ENCODE data around the gene SLC17A9. TPM values are rescaled to one million over a fixed set of nuclear protein-coding genes. Genes with fewer than 3 reads are reported as not detected.

SLC17A9 gene
- total and polyA plus RNA-seq, 2 experiments from 2014 or later, result 11.1 to 23.2 TPM

DNA sequence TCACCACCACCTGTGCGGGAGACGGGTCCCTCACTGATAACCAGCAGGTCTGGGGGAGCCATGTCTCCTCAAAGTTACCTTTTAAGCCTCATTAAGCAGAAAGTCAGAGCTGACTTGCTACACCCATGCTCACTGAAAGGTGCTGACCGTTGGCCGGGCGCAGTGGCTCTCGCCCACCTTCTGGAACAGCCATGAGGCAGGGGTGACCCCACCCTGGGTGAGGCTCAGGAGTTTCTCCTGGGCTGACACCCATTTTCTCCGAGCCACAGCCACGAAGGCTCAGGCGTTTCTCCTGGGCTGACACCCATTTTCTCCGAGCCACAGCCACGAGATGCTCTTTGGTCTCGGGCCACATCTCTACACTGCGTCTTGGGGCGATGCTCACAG, 44.1 kb downstream of the SLC17A9 start:
- peaks cover 50% of the 10 kb centered on the region for H3K27me3 ChIP-seq (replicated peaks; ENCODE audit: insufficient read depth)
- 65 to 69% methylated on average over 14 of the region's 14 CpGs for WGBS, 2 experiments (ENCODE audit: low coverage in 1 of 2, low lambda C conversion rate in 2 of 2, missing lambda C conversion rate in 2 of 2)
- in situ Hi-C loops (cut with MboI), result no loop called here
- H3K9me3 ChIP-seq (ENCODE audit: low read depth), result no peaks in the 10 kb centered on the region
- no peaks in the 10 kb centered on the region for H3K36me3 ChIP-seq (ENCODE audit: low read depth)
- no peak overlapping the region for H2AFZ ChIP-seq
- no peaks in the 10 kb centered on the region for H3K4me1 ChIP-seq (ENCODE audit: insufficient read depth)
- H3K9ac ChIP-seq, result no peak overlapping the region
- no peaks in the 10 kb centered on the region for H4K20me1 ChIP-seq (ENCODE audit: insufficient read depth)
- no peak overlapping the region for H3K4me2 ChIP-seq (ENCODE audit: unreplicated experiment)
- no peak for DNase-seq
- no peaks in the 10 kb centered on the region for H3K9me2 ChIP-seq (ENCODE audit: insufficient read depth)
- H3K79me2 ChIP-seq (ENCODE audit: insufficient read depth), result no peaks in the 10 kb centered on the region
- no peak overlapping the region for H3K4me3 ChIP-seq
- TF ChIP-seq EZH2phosphoT487 (IDR thresholded peaks at IDR 0.05; ENCODE audit: insufficient read depth, low read depth), result no peak
- TF ChIP-seq EZH2 (IDR thresholded peaks at IDR 0.05; ENCODE audit: insufficient read depth, poor library complexity, severe bottlenecking), result no peak
- H3K27ac ChIP-seq, result no peak overlapping the region
- no peaks in the 10 kb centered on the region for H3F3A ChIP-seq (ENCODE audit: insufficient read depth)

DNA sequence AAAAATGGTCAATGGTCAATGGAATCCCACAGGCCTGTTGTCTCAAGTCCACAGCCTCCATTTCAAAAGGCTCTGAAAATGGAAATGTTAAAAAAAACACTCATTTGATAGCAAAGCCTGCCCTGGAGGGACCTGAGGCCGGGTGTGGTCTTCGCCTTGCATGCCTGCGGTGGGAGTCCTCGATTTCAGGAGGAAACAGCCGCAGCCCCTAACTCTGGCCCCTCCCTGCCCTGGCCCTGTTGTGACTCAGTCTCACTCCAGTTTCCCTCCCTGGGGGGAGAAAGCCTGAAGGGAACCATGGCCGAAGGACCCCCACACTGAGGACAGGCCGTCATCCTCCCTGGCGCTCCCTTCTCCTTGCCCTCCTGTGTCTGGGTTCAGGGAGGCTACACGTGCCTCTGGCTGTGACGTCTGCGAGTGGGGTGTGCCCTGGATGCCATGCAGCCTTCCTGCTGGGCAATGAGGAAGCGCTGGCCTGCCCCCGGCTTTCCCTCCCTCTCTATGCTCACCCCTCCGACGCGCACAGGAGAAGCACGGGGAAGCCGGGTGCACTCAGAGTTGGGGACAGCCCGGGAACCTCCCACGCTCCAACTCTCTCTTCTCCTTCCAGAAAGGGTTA, 45.0 kb downstream of the SLC17A9 start:
- no peak for DNase-seq
- H3K79me2 ChIP-seq (ENCODE audit: insufficient read depth), result no peaks in the 10 kb centered on the region
- H3K4me2 ChIP-seq (ENCODE audit: unreplicated experiment), result no peak overlapping the region
- peaks cover 56% of the 10 kb centered on the region for H3K27me3 ChIP-seq (replicated peaks; ENCODE audit: insufficient read depth)
- no peaks in the 10 kb centered on the region for H3K36me3 ChIP-seq (ENCODE audit: low read depth)
- TF ChIP-seq EZH2 (IDR thresholded peaks at IDR 0.05; ENCODE audit: insufficient read depth, poor library complexity, severe bottlenecking), result no peak
- no peak for TF ChIP-seq EZH2phosphoT487 (IDR thresholded peaks at IDR 0.05; ENCODE audit: insufficient read depth, low read depth)
- no peaks in the 10 kb centered on the region for H4K20me1 ChIP-seq (ENCODE audit: insufficient read depth)
- H3K4me1 ChIP-seq (ENCODE audit: insufficient read depth), result no peaks in the 10 kb centered on the region
- no peaks in the 10 kb centered on the region for H3K9me2 ChIP-seq (ENCODE audit: insufficient read depth)
- WGBS, 2 experiments (ENCODE audit: low coverage in 1 of 2, low lambda C conversion rate in 2 of 2, missing lambda C conversion rate in 2 of 2), result 15 to 22% methylated on average over 18 to 20 of the region's 20 CpGs
- no peak overlapping the region for H3K27ac ChIP-seq
- no peak overlapping the region for H2AFZ ChIP-seq
- H3K9me3 ChIP-seq (ENCODE audit: low read depth), result no peaks in the 10 kb centered on the region
- no peak overlapping the region for H3K9ac ChIP-seq
- H3K4me3 ChIP-seq, result no peak overlapping the region
- in situ Hi-C loops (cut with MboI), result no loop called here
- no peaks in the 10 kb centered on the region for H3F3A ChIP-seq (ENCODE audit: insufficient read depth)

DNA sequence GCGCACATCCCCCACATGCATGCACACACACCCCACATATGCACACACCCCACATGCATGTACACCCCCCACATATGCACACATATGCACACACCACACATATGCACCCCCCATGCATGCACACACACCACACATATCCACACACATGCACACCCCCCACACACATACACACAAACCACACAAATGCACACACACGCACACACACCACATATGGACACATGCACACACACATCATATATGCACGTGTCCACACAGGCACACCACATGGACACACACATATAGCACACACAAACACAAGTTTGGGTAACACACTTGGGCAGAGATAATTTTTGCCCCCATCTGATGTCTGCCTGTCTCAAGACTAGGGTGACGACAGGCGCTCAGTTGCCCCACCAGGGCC, 45.9 kb downstream of the SLC17A9 start:
- Histone ChIP-seq H3K27me3 (replicated peaks; ENCODE audit: insufficient read depth) (peaks cover 65% of the 10 kb centered on the region), H3F3A (ENCODE audit: insufficient read depth) (no peaks in the 10 kb centered on the region), H3K79me2 (ENCODE audit: insufficient read depth) (no peaks in the 10 kb centered on the region), H3K36me3 (ENCODE audit: low read depth) (no peaks in the 10 kb centered on the region), H3K4me1 (ENCODE audit: insufficient read depth) (no peaks in the 10 kb centered on the region), H3K9ac (no peak overlapping the region), H3K4me3 (no peak overlapping the region), H3K9me3 (ENCODE audit: low read depth) (no peaks in the 10 kb centered on the region), H3K27ac (no peak overlapping the region), H3K4me2 (ENCODE audit: unreplicated experiment) (no peak overlapping the region), H4K20me1 (ENCODE audit: insufficient read depth) (no peaks in the 10 kb centered on the region), H3K9me2 (ENCODE audit: insufficient read depth) (no peaks in the 10 kb centered on the region), H2AFZ (no peak overlapping the region)
- WGBS, 2 experiments (ENCODE audit: low coverage in 1 of 2, low lambda C conversion rate in 2 of 2, missing lambda C conversion rate in 2 of 2), result 62 to 66% methylated on average over 5 of the region's 5 CpGs
- no peak for TF ChIP-seq EZH2 (IDR thresholded peaks at IDR 0.05; ENCODE audit: insufficient read depth, poor library complexity, severe bottlenecking)
- no peak for TF ChIP-seq EZH2phosphoT487 (IDR thresholded peaks at IDR 0.05; ENCODE audit: insufficient read depth, low read depth)
- DNase-seq, result no peak
- in situ Hi-C loops (cut with MboI), result no loop called here

DNA sequence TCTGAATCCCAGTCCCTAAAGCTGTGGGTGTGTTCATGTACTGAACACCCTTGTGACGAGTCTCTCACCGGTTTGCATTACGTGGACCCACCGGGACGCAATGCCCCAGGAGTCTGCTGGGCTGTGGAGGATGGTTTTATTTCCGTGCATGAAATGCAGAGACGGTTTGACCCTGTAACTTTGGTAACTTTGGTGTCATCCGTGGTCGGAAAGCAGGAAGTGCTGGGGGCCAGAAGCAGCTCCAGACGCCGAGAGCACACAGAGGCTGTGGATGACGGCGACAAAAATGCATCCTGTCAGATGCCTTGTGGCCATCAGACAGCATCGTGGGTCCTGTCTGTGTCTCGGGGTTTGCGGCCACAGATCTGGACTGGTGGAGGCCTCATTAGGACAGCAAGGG, 47.1 kb downstream of the SLC17A9 start:
- H3K4me2 ChIP-seq (ENCODE audit: unreplicated experiment), result no peak overlapping the region
- in situ Hi-C loops (cut with MboI), result no loop called here
- no peaks in the 10 kb centered on the region for H3K9me3 ChIP-seq (ENCODE audit: low read depth)
- H3F3A ChIP-seq (ENCODE audit: insufficient read depth), result no peaks in the 10 kb centered on the region
- no peaks in the 10 kb centered on the region for H3K79me2 ChIP-seq (ENCODE audit: insufficient read depth)
- no peak for DNase-seq
- no peak overlapping the region for H2AFZ ChIP-seq
- no peaks in the 10 kb centered on the region for H3K36me3 ChIP-seq (ENCODE audit: low read depth)
- H3K27me3 ChIP-seq (replicated peaks; ENCODE audit: insufficient read depth), result peaks cover 72% of the 10 kb centered on the region
- no peaks in the 10 kb centered on the region for H4K20me1 ChIP-seq (ENCODE audit: insufficient read depth)
- no peaks in the 10 kb centered on the region for H3K9me2 ChIP-seq (ENCODE audit: insufficient read depth)
- WGBS, 2 experiments (ENCODE audit: low coverage in 1 of 2, low lambda C conversion rate in 2 of 2, missing lambda C conversion rate in 2 of 2), result 54 to 58% methylated on average over 16 of the region's 16 CpGs
- no peak overlapping the region for H3K9ac ChIP-seq
- H3K4me3 ChIP-seq, result no peak overlapping the region
- H3K27ac ChIP-seq, result no peak overlapping the region
- H3K4me1 ChIP-seq (ENCODE audit: insufficient read depth), result no peaks in the 10 kb centered on the region
- no peak for TF ChIP-seq EZH2 (IDR thresholded peaks at IDR 0.05; ENCODE audit: insufficient read depth, poor library complexity, severe bottlenecking)
- TF ChIP-seq EZH2phosphoT487 (IDR thresholded peaks at IDR 0.05; ENCODE audit: insufficient read depth, low read depth), result no peak

DNA sequence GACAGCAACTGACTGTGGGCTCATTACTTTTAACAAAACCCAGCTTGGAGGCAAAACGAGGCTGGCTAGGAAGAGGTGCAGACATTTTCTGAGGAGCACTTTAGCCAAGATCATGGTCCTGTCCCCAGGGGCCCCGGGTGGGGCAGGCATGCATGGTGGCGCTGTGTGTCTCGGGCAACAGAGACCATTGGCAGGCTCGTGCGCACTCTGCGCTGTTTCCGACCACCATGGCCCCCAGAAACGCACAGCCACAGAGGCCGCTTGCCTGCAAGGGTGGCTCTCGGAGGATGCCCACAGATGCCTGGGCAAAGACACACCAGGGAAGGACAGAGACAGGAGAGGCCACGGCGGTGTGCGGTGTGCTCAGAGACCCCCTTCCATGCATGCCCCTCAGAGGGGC, 47.5 kb downstream of the SLC17A9 start:
- Histone ChIP-seq H3K9me2 (ENCODE audit: insufficient read depth) (no peaks in the 10 kb centered on the region), H3K9me3 (ENCODE audit: low read depth) (no peaks in the 10 kb centered on the region), H3F3A (ENCODE audit: insufficient read depth) (no peaks in the 10 kb centered on the region), H3K79me2 (ENCODE audit: insufficient read depth) (no peaks in the 10 kb centered on the region), H4K20me1 (ENCODE audit: insufficient read depth) (no peaks in the 10 kb centered on the region), H3K4me2 (ENCODE audit: unreplicated experiment) (no peak overlapping the region), H3K36me3 (ENCODE audit: low read depth) (no peaks in the 10 kb centered on the region), H3K4me1 (ENCODE audit: insufficient read depth) (no peaks in the 10 kb centered on the region), H3K27ac (no peak overlapping the region), H3K9ac (no peak overlapping the region), H3K27me3 (replicated peaks; ENCODE audit: insufficient read depth) (peaks cover 75% of the 10 kb centered on the region), H2AFZ (no peak overlapping the region), H3K4me3 (no peak overlapping the region)
- WGBS, 2 experiments (ENCODE audit: low coverage in 1 of 2, low lambda C conversion rate in 2 of 2, missing lambda C conversion rate in 2 of 2), result 64 to 65% methylated on average over 14 of the region's 14 CpGs
- in situ Hi-C loops (cut with MboI), result no loop called here
- no peak for DNase-seq
- TF ChIP-seq EZH2 (IDR thresholded peaks at IDR 0.05; ENCODE audit: insufficient read depth, poor library complexity, severe bottlenecking), result no peak
- TF ChIP-seq EZH2phosphoT487 (IDR thresholded peaks at IDR 0.05; ENCODE audit: insufficient read depth, low read depth), result no peak
